ENCODE results near the gene KIF19.

- TF ChIP-seq, protein P1, sequence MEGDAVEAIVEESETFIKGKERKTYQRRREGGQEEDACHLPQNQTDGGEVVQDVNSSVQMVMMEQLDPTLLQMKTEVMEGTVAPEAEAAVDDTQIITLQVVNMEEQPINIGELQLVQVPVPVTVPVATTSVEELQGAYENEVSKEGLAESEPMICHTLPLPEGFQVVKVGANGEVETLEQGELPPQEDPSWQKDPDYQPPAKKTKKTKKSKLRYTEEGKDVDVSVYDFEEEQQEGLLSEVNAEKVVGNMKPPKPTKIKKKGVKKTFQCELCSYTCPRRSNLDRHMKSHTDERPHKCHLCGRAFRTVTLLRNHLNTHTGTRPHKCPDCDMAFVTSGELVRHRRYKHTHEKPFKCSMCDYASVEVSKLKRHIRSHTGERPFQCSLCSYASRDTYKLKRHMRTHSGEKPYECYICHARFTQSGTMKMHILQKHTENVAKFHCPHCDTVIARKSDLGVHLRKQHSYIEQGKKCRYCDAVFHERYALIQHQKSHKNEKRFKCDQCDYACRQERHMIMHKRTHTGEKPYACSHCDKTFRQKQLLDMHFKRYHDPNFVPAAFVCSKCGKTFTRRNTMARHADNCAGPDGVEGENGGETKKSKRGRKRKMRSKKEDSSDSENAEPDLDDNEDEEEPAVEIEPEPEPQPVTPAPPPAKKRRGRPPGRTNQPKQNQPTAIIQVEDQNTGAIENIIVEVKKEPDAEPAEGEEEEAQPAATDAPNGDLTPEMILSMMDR (IDR thresholded peaks at IDR 0.05; ENCODE audit: insufficient read depth, low read length, poor library complexity, severe bottlenecking): no peak
- TF ChIP-seq EZH2phosphoT487 (conservative IDR thresholded peaks at IDR 0.05; ENCODE audit: low read length): no peak
Observed at GRCh38 chr17:74307984-74308773, 17.8 kb upstream of the KIF19 start.
